ENCODE results near the gene CEBPE. TPM values are rescaled to one million over a fixed set of nuclear protein-coding genes. Genes with fewer than 3 reads are reported as not detected.

Gene CEBPE
- total and polyA plus RNA-seq, 2 donors (not counting 3 experiments of a cell fraction or from before 2014, with no cell fraction given), result not detected

DNA sequence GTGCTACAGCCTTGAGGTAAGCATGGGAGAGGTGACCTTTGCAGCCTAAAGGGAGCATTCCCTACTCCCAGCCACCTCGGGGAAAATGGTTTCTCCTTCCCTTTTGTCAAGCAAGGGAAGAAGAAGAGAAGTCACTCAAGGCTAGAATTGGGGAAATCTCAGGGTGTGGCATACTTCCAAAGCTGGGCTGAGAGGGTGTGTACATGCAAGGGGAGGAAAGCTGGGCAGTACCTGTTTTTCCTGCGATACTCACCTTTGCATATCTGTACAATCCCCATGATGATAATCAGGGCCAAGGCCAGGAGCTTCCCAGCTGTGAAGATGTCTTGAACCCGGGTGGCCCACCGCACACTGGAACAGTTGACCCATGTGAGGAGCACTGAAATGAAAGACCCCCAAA is 23.8 kb upstream of the CEBPE start:
- H3K9ac ChIP-seq (replicated peaks; ENCODE audit: extremely low read depth, insufficient read depth, low read length), result no peak overlapping the region
- H3K9me1 ChIP-seq (replicated peaks; ENCODE audit: control insufficient read depth, extremely low read depth, insufficient read depth, low read length), result no peaks in the 10 kb centered on the region
- intact Hi-C loops (cut with micrococcal nuclease) (no loop called here), dilution Hi-C loops (cut with MboI; ENCODE audit: extremely low pct_ligation_motif_present, low sequenced_read_pairs) (no loop called here)
- TF ChIP-seq POLR2A (IDR thresholded peaks at IDR 0.05; ENCODE audit: low read depth, low read length) (no peak), POLR2AphosphoS5 (IDR thresholded peaks at IDR 0.05; ENCODE audit: insufficient read depth, low read depth, low read length) (no peak), FOS (IDR thresholded peaks at IDR 0.05; ENCODE audit: borderline replicate concordance, insufficient read depth, low read length) (no peak), JUN (IDR thresholded peaks at IDR 0.05; ENCODE audit: borderline replicate concordance, insufficient read depth, insufficient read length, low read depth) (no peak), MYC (IDR thresholded peaks at IDR 0.05; ENCODE audit: low read depth, low read length) (no peak), CTCF (IDR thresholded peaks at IDR 0.05; ENCODE audit: extremely low read depth in 1 of 2, insufficient read depth in 1 of 2, low read depth in 1 of 2, low read length in 2 of 2) (no peak), MAX (IDR thresholded peaks at IDR 0.05; ENCODE audit: insufficient read depth, insufficient read length) (no peak)
- H3K36me3 ChIP-seq (ENCODE audit: control insufficient read depth in 2 of 2, extremely low read depth in 1 of 2, insufficient read depth in 2 of 2, low read length in 2 of 2), result no peaks in the 10 kb centered on the region
- FAIRE-seq (no peak), DNase-seq (ENCODE audit: low read depth, low spot score) (no peak)
- H4K20me1 ChIP-seq (replicated peaks; ENCODE audit: control insufficient read depth, extremely low read depth, insufficient read depth, low read length), result no peaks in the 10 kb centered on the region
- no peak overlapping the region for H2AFZ ChIP-seq (ENCODE audit: low read depth, low read length)
- CTCF ChIA-PET, result interaction anchor here (1.4 to 6.4 kb wide), 3 partner anchors 13 to 42 kb away, joined by 3 to 43 read pairs (median 6); no protein-coding TSS in a partner anchor
- no TSS peak for BruUV-seq (replicated peaks)
- no peak overlapping the region for H3K4me3 ChIP-seq (replicated peaks in 1 of 3; ENCODE audit: insufficient read depth in 1 of 3, low read depth in 1 of 3, low read length in 3 of 3)
- H3K79me2 ChIP-seq (ENCODE audit: control insufficient read depth, insufficient read depth, low read length), result no peaks in the 10 kb centered on the region
- no peak overlapping the region for H3K27ac ChIP-seq (ENCODE audit: insufficient read depth, low read depth, low read length)
- H3K4me1 ChIP-seq (ENCODE audit: control insufficient read depth, extremely low read depth, insufficient read depth, low read length), result peaks cover 6% of the 10 kb centered on the region
- H3K27me3 ChIP-seq (ENCODE audit: control insufficient read depth in 2 of 2, insufficient read depth in 2 of 2, low read length in 2 of 2), result no peaks in the 10 kb centered on the region
- POLR2A ChIA-PET, result no interaction called here
- H3K9me3 ChIP-seq (replicated peaks; ENCODE audit: control insufficient read depth, insufficient read depth, low read length), result no peaks in the 10 kb centered on the region
- no peak overlapping the region for H3K4me2 ChIP-seq (ENCODE audit: insufficient read depth, low read length)

Data from endothelial cell of umbilical vein (primary cell).